ENCODE data around the gene FHIT. TPM values are rescaled to one million over a fixed set of nuclear protein-coding genes. Genes with fewer than 3 reads are reported as not detected.

The FHIT gene
- total and polyA plus RNA-seq, 2 experiments from 2014 or later = 0.22 to 0.90 TPM

GRCh38 chr3:61080737-61081445, 170.4 kb downstream of the FHIT start:
- WGBS, 2 experiments (ENCODE audit: low coverage in 1 of 2, low lambda C conversion rate in 2 of 2, missing lambda C conversion rate in 2 of 2) = 39 to 44% methylated on average over 5 of the region's 5 CpGs
- in situ Hi-C loops (cut with MboI) = no loop called here

GRCh38 chr3:61078048-61078752, 173.1 kb downstream of the FHIT start:
- H4K20me1 ChIP-seq (ENCODE audit: insufficient read depth) = no peaks in the 10 kb centered on the region
- no peak overlapping the region for H2AFZ ChIP-seq
- H3K36me3 ChIP-seq (ENCODE audit: low read depth) = no peaks in the 10 kb centered on the region
- no peaks in the 10 kb centered on the region for H3K4me1 ChIP-seq (ENCODE audit: insufficient read depth)
- no peaks in the 10 kb centered on the region for H3K9me2 ChIP-seq (ENCODE audit: insufficient read depth)
- no peaks in the 10 kb centered on the region for H3K9me3 ChIP-seq (ENCODE audit: low read depth)
- in situ Hi-C loops (cut with MboI) = no loop called here
- no peaks in the 10 kb centered on the region for H3F3A ChIP-seq (ENCODE audit: insufficient read depth)
- H3K9ac ChIP-seq = no peak overlapping the region
- H3K4me2 ChIP-seq (ENCODE audit: unreplicated experiment) = no peak overlapping the region
- 25 to 30% methylated on average over 6 of the region's 6 CpGs for WGBS, 2 experiments (ENCODE audit: low coverage in 1 of 2, low lambda C conversion rate in 2 of 2, missing lambda C conversion rate in 2 of 2)
- DNase-seq = no peak
- H3K79me2 ChIP-seq (ENCODE audit: insufficient read depth) = no peaks in the 10 kb centered on the region
- H3K27me3 ChIP-seq (replicated peaks; ENCODE audit: insufficient read depth) = no peaks in the 10 kb centered on the region
- no peak overlapping the region for H3K27ac ChIP-seq
- TF ChIP-seq EZH2phosphoT487 (IDR thresholded peaks at IDR 0.05; ENCODE audit: insufficient read depth, low read depth) (no peak), EZH2 (IDR thresholded peaks at IDR 0.05; ENCODE audit: insufficient read depth, poor library complexity, severe bottlenecking) (no peak)
- H3K4me3 ChIP-seq = no peak overlapping the region

More at GRCh38 chr3:61080737-61081445, 170.4 kb downstream of the FHIT start:
- H4K20me1 ChIP-seq (ENCODE audit: insufficient read depth) = no peaks in the 10 kb centered on the region
- no peak overlapping the region for H3K4me2 ChIP-seq (ENCODE audit: unreplicated experiment)
- TF ChIP-seq EZH2 (IDR thresholded peaks at IDR 0.05; ENCODE audit: insufficient read depth, poor library complexity, severe bottlenecking) (no peak), EZH2phosphoT487 (IDR thresholded peaks at IDR 0.05; ENCODE audit: insufficient read depth, low read depth) (no peak)
- H3F3A ChIP-seq (ENCODE audit: insufficient read depth) = no peaks in the 10 kb centered on the region
- H3K79me2 ChIP-seq (ENCODE audit: insufficient read depth) = no peaks in the 10 kb centered on the region
- no peak overlapping the region for H2AFZ ChIP-seq
- H3K27ac ChIP-seq = no peak overlapping the region
- no peaks in the 10 kb centered on the region for H3K9me2 ChIP-seq (ENCODE audit: insufficient read depth)
- no peaks in the 10 kb centered on the region for H3K27me3 ChIP-seq (replicated peaks; ENCODE audit: insufficient read depth)
- no peak overlapping the region for H3K4me3 ChIP-seq
- H3K4me1 ChIP-seq (ENCODE audit: insufficient read depth) = no peaks in the 10 kb centered on the region
- H3K36me3 ChIP-seq (ENCODE audit: low read depth) = no peaks in the 10 kb centered on the region
- no peak overlapping the region for H3K9ac ChIP-seq
- no peaks in the 10 kb centered on the region for H3K9me3 ChIP-seq (ENCODE audit: low read depth)
- no peak for DNase-seq

- no peak for DNase-seq
- Histone ChIP-seq H3K4me2 (ENCODE audit: unreplicated experiment) (no peak overlapping the region), H4K20me1 (ENCODE audit: insufficient read depth) (no peaks in the 10 kb centered on the region), H3K27ac (no peak overlapping the region), H3K9ac (no peak overlapping the region), H2AFZ (no peak overlapping the region), H3K4me3 (no peak overlapping the region), H3K9me3 (ENCODE audit: low read depth) (no peaks in the 10 kb centered on the region), H3K9me2 (ENCODE audit: insufficient read depth) (no peaks in the 10 kb centered on the region), H3K27me3 (replicated peaks; ENCODE audit: insufficient read depth) (no peaks in the 10 kb centered on the region), H3K79me2 (ENCODE audit: insufficient read depth) (no peaks in the 10 kb centered on the region), H3F3A (ENCODE audit: insufficient read depth) (no peaks in the 10 kb centered on the region), H3K4me1 (ENCODE audit: insufficient read depth) (no peaks in the 10 kb centered on the region), H3K36me3 (ENCODE audit: low read depth) (no peaks in the 10 kb centered on the region)
- in situ Hi-C loops (cut with MboI) = no loop called here
- TF ChIP-seq EZH2phosphoT487 (IDR thresholded peaks at IDR 0.05; ENCODE audit: insufficient read depth, low read depth) = no peak
- TF ChIP-seq EZH2 (IDR thresholded peaks at IDR 0.05; ENCODE audit: insufficient read depth, poor library complexity, severe bottlenecking) = no peak
- 71 to 76% methylated on average over 1 of the region's 1 CpG for WGBS, 2 experiments (ENCODE audit: low coverage in 1 of 2, low lambda C conversion rate in 2 of 2, missing lambda C conversion rate in 2 of 2)
Observed at GRCh38 chr3:61077551-61077950, 173.7 kb downstream of the FHIT start.

DNA sequence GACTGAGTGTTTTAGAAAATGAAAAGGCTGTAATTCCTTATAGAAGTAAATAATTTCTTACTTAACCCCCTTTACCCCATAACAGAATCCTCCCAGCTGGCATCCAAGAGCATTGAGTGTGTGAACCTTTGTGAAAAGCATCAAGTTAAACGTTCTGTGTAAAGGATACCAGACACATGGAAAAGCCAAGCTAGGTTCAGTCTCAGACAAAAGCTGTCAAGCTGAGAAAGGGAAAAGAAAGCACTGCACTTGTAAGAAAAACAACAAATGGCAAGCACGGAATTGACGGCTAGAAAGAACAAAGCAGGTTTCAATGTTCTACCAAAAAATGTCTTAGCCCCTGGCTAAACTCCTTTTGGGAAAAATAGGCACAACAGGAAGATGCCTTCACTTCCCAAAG, 176.5 kb downstream of the FHIT start:
- no peaks in the 10 kb centered on the region for H3K36me3 ChIP-seq (ENCODE audit: low read depth)
- H3K9ac ChIP-seq = no peak overlapping the region
- DNase-seq = no peak
- no peaks in the 10 kb centered on the region for H3F3A ChIP-seq (ENCODE audit: insufficient read depth)
- no peaks in the 10 kb centered on the region for H3K4me1 ChIP-seq (ENCODE audit: insufficient read depth)
- TF ChIP-seq EZH2 (IDR thresholded peaks at IDR 0.05; ENCODE audit: insufficient read depth, poor library complexity, severe bottlenecking) (no peak), EZH2phosphoT487 (IDR thresholded peaks at IDR 0.05; ENCODE audit: insufficient read depth, low read depth) (no peak)
- H3K4me2 ChIP-seq (ENCODE audit: unreplicated experiment) = no peak overlapping the region
- H4K20me1 ChIP-seq (ENCODE audit: insufficient read depth) = no peaks in the 10 kb centered on the region
- no peaks in the 10 kb centered on the region for H3K9me2 ChIP-seq (ENCODE audit: insufficient read depth)
- H3K27me3 ChIP-seq (replicated peaks; ENCODE audit: insufficient read depth) = no peaks in the 10 kb centered on the region
- in situ Hi-C loops (cut with MboI) = no loop called here
- WGBS, 2 experiments (ENCODE audit: low coverage in 1 of 2, low lambda C conversion rate in 2 of 2, missing lambda C conversion rate in 2 of 2) = 33 to 49% methylated on average over 3 of the region's 3 CpGs
- no peak overlapping the region for H2AFZ ChIP-seq
- no peak overlapping the region for H3K27ac ChIP-seq
- no peaks in the 10 kb centered on the region for H3K79me2 ChIP-seq (ENCODE audit: insufficient read depth)
- no peaks in the 10 kb centered on the region for H3K9me3 ChIP-seq (ENCODE audit: low read depth)
- H3K4me3 ChIP-seq = no peak overlapping the region

Data from GM23248 (cell line).